Liver (tissue), 9 donors: Measurements from ENCODE around the gene WDR49. TPM values are rescaled to one million over a fixed set of nuclear protein-coding genes. Genes with fewer than 3 reads are reported as not detected.

Source experiments
- DNase-seq: peaks from one replicate; pipeline ENCODE4 v3.0.0-alpha.2; 2017; ENCODE audit warnings: low spot score
- H3K27ac ChIP-seq, 2 donors: one replicate each; pipeline ENCODE4 v1.7.0; 2013; ENCODE audit warnings: inconsistent platforms in 2 of 2, low read length in 2 of 2, control low read depth in 1 of 2, low read depth in 1 of 2, mild to moderate bottlenecking in 1 of 2
- H3K27me3 ChIP-seq, 4 donors: one replicate each; pipeline versions ENCODE4 v1.6.1 to v1.7.0; 2013; ENCODE audit warnings: low read length in 3 of 4, inconsistent platforms in 1 of 4, mild to moderate bottlenecking in 1 of 4, moderate library complexity in 1 of 4; ENCODE audit not compliant: control insufficient read depth in 4 of 4, insufficient read depth in 4 of 4
- H3K36me3 ChIP-seq, 4 donors: one replicate each; pipeline versions ENCODE4 v1.6.1 to v1.7.0; 2013; ENCODE audit warnings: low read length in 3 of 4, mild to moderate bottlenecking in 3 of 4, low read depth in 1 of 4, moderate library complexity in 1 of 4; ENCODE audit not compliant: control insufficient read depth in 4 of 4, insufficient read depth in 3 of 4
- H3K4me1 ChIP-seq, 4 donors: one replicate each; pipeline versions ENCODE4 v1.6.1 to v1.7.0; 2013; ENCODE audit warnings: low read length in 3 of 4, mild to moderate bottlenecking in 3 of 4, moderate library complexity in 1 of 4; ENCODE audit not compliant: control insufficient read depth in 4 of 4, insufficient read depth in 4 of 4
- H3K4me3 ChIP-seq, 3 donors: one replicate each; pipeline versions ENCODE4 v1.6.1 to v1.7.0; 2013; ENCODE audit warnings: low read length in 3 of 3, control low read depth in 1 of 3, low read depth in 1 of 3, mild to moderate bottlenecking in 1 of 3
- H3K9ac ChIP-seq, 2 donors: one replicate each; pipeline ENCODE4 v1.7.0; 2013; ENCODE audit warnings: low read length in 2 of 2, mild to moderate bottlenecking in 2 of 2, moderate library complexity in 2 of 2, control low read depth in 1 of 2, low read depth in 1 of 2
- H3K9me3 ChIP-seq, 4 donors: one replicate each; pipeline versions ENCODE4 v1.6.1 to v1.7.0; 2013; ENCODE audit warnings: low read length in 3 of 4; ENCODE audit not compliant: control insufficient read depth in 4 of 4
- ATF3 ChIP-seq: IDR thresholded peaks from 2 replicates; pipeline ENCODE4 v1.6.1; 2016; ENCODE audit warnings: antibody characterized with exemption
- CTCF ChIP-seq: fragments of 150-350 bp; IDR thresholded peaks from 2 replicates; pipeline ENCODE4 v1.5.1; 2017; ENCODE audit warnings: improper control_type of control experiment, low read depth, low read length; ENCODE audit not compliant: missing input control
- EGR1 ChIP-seq, 2 donors: IDR thresholded peaks; 2 replicates each; pipeline ENCODE4 v1.6.1; 2016 to 2018; ENCODE audit warnings: antibody characterized with exemption in 2 of 2, low read depth in 2 of 2
- FOXA1 ChIP-seq: IDR thresholded peaks from 2 replicates; pipeline ENCODE4 v1.6.1; 2016; ENCODE audit warnings: antibody characterized with exemption
- FOXA2 ChIP-seq: IDR thresholded peaks from 2 replicates; pipeline ENCODE4 v1.6.1; 2016; ENCODE audit warnings: antibody characterized with exemption
- GABPA ChIP-seq, 2 donors: IDR thresholded peaks in 1 of 2; conservative IDR thresholded peaks in 1 of 2; 2 replicates each; pipeline ENCODE4 v1.6.1; 2016; ENCODE audit warnings: antibody characterized with exemption in 2 of 2, mild to moderate bottlenecking in 1 of 2, moderate library complexity in 1 of 2
- HNF4A ChIP-seq, 2 donors: conservative IDR thresholded peaks; 2 replicates each; pipeline ENCODE4 v1.6.1; 2016; ENCODE audit warnings: antibody characterized with exemption in 2 of 2, mild to moderate bottlenecking in 2 of 2
- HNF4G ChIP-seq: IDR thresholded peaks from 2 replicates; pipeline ENCODE4 v1.6.1; 2016; ENCODE audit warnings: antibody characterized with exemption
- JUND ChIP-seq, 2 donors: IDR thresholded peaks; 2 replicates each; pipeline ENCODE4 v1.6.1; 2016; ENCODE audit warnings: antibody characterized with exemption in 2 of 2
- MAX ChIP-seq: IDR thresholded peaks from 2 replicates; pipeline ENCODE4 v1.6.1; 2016; ENCODE audit warnings: antibody characterized with exemption
- NR2F2 ChIP-seq: IDR thresholded peaks from 2 replicates; pipeline ENCODE4 v1.6.1; 2016; ENCODE audit warnings: antibody characterized with exemption
- RAD21 ChIP-seq, 2 donors: IDR thresholded peaks; 2 replicates each; pipeline ENCODE4 v1.6.1; 2016; ENCODE audit warnings: antibody characterized with exemption in 2 of 2, mild to moderate bottlenecking in 2 of 2
- REST ChIP-seq: IDR thresholded peaks from 2 replicates; pipeline ENCODE4 v1.6.1; 2016; ENCODE audit warnings: antibody characterized with exemption, mild to moderate bottlenecking
- RXRA ChIP-seq, 2 donors: IDR thresholded peaks; 2 replicates each; pipeline ENCODE4 v1.6.1; 2017 to 2018; ENCODE audit warnings: antibody characterized with exemption in 2 of 2, mild to moderate bottlenecking in 1 of 2
- SP1 ChIP-seq: IDR thresholded peaks from 2 replicates; pipeline ENCODE4 v1.6.1; 2018; ENCODE audit warnings: antibody characterized with exemption, mild to moderate bottlenecking
- TAF1 ChIP-seq: conservative IDR thresholded peaks from 2 replicates; pipeline ENCODE4 v1.6.1; 2016; ENCODE audit warnings: antibody characterized with exemption, mild to moderate bottlenecking
- YY1 ChIP-seq: IDR thresholded peaks from 2 replicates; pipeline ENCODE4 v1.6.1; 2016; ENCODE audit warnings: antibody characterized with exemption, mild to moderate bottlenecking
- ZBTB33 ChIP-seq: IDR thresholded peaks from 2 replicates; pipeline ENCODE4 v1.6.1; 2016; ENCODE audit warnings: antibody characterized with exemption
- WGBS: extraction: QIAGEN DNeasy Blood & Tissue Kit; methylation state at CpG from one replicate; pipeline ENCODE4 v1.1.7; 2013; 5-methylcytosine and 5-hydroxymethylcytosine counted together
- polyA plus RNA-seq, 2 donors: library from polyadenylated mRNA; stranded (reverse) in 1 of 2; unstranded in 1 of 2; fragments of 200-250 nt in 1 of 2; fragments of >200 nt in 1 of 2; fragmentation: Nextera tagmentation in 1 of 2; extraction: Ambion mirVana in 1 of 2; gene quantifications; one replicate each; pipeline versions ENCODE4 v1.2.1 to v1.2.3, GENCODE V29; 2013 to 2015
- total RNA-seq, 2 donors: library from RNA; depleted of rRNA; stranded (reverse); fragments of >200 nt; gene quantifications; one replicate each; pipeline ENCODE4 v1.2.3, GENCODE V29; 2014
- donor health status: healthy.
- donor health status: healthy.
- donor health status: healthy.
- donor health status: healthy.
- donor health status: healthy.

WDR49 gene
- total and polyA plus RNA-seq, 4 donors, result 0.23 to 0.42 TPM; not detected in 2

- no peak overlapping the region for H3K9ac ChIP-seq
- no peak overlapping the region for H3K4me3 ChIP-seq
- H3K27me3 ChIP-seq, result no peaks in the 10 kb centered on the region
- H3K36me3 ChIP-seq, result no peaks in the 10 kb centered on the region
- DNase-seq, result no peak
- no peaks in the 10 kb centered on the region for H3K9me3 ChIP-seq
- H3K4me1 ChIP-seq, result no peaks in the 10 kb centered on the region
- 88% methylated on average over 3 of the region's 3 CpGs for WGBS
- H3K27ac ChIP-seq, result no peak overlapping the region
- TF ChIP-seq REST (no peak), CTCF (no peak), EGR1 (IDR thresholded peaks at IDR 0.05; ENCODE audit: low read depth in 2 of 2) (no peak), ATF3 (no peak), JUND (IDR thresholded peaks at IDR 0.05) (no peak), HNF4A (conservative IDR thresholded peaks at IDR 0.05) (no peak), GABPA (IDR thresholded peaks at IDR 0.05 in 1 of 2, conservative IDR thresholded peaks at IDR 0.05 in 1 of 2) (no peak), MAX (no peak), NR2F2 (no peak), TAF1 (no peak), HNF4G (no peak), RAD21 (IDR thresholded peaks at IDR 0.05) (no peak), FOXA2 (no peak), SP1 (no peak), ZBTB33 (no peak), RXRA (IDR thresholded peaks at IDR 0.05) (no peak), YY1 (no peak), FOXA1 (no peak)
Measured at GRCh38 chr3:167587651-167588050, 66.1 kb downstream of the WDR49 start.
